GM21528 (cell line): ENCODE data around the gene RBM17.
"Not testable (repeated sequence)": the region's sequence is repeated elsewhere in the genome, so short reads cannot be mapped to it uniquely, and the experiment has no call there.

Experiments
- ATAC-seq: cut with Tn5 transposase; IDR thresholded peaks from one replicate; pipeline ENCODE4 v1.9.1; 2021; ENCODE audit warnings: mild to moderate bottlenecking, moderate library complexity; ENCODE audit not compliant: unreplicated experiment, low FRiP score

The RBM17 gene

DNA sequence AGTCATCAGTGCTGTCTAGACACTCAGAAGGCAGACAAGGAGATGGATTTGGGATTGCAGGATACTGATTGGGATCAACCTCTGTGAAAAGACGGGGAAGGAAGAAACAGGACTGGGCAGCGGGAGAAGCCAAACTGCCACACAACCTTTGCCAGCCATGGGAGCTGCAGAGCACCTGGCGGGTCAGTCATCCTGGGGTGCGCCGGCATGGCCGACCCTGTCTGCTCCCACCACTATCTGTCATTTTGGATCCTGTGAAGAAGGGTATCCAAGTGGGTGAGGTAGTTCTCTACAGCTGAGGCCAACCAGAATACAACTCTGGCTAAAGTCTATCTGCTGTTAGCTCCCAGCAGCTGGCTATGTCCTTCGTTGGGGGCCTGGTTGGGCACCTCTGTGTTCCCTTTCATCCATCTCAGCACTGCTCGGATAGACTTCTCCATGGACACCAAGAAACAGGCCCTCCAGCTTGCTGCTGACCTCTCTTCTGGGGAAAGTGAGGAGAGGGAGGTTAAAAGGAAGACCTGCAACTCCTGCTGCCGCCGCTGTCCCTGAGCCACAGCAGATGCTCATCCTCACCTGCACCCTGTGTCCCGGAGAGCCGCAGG is 11.7 kb upstream of the RBM17 start:
- no peak for ATAC-seq

DNA sequence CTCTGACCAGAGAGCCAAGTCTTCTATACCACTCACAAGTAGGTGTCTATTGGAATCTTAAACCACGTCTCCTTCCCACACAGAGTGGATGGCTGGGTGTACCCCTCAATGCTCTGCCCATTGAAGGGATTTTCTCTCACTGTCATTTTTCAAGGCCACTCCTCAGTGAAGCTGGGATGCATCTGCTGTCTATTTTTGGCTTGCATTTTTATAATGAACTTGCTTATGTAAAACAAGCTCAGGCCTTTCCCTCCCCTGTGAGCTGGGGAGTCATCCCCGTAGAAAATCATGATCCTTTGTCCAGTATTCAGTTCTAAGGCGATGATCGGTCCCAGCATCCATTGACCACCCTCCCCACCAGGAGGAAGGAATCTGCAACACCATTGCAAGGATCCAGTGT is 9.8 kb upstream of the RBM17 start:
- ATAC-seq = no peak

DNA sequence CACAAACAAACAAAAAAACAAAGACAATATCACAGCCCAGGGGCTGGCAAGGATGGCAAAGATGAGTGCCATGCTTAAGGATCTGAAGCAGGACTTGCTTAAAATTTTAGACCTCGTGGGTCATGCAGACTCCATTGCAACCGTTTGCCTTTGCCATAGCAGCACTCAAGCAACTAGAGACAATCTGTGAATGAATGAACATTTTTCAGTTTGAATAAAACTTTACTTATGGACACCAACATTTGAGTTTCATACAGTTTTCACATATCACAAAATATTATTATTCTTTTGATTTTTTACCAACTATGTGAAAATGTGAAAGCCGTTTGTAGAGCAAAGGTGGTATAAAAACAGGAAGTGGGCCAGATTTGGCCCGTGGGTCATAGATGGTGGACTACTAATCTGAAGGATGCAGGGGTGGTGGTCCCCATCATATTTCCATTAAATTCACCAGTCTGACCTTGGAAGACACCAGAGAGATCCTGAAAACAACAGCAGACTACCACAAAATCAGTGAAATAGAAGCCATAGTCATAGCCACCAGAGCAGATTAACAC is 8.3 kb upstream of the RBM17 start:
- ATAC-seq = no peak

GRCh38 chr10:6082496-6083395 is 6.1 kb upstream of the RBM17 start:
- ATAC-seq = no peak

- ATAC-seq = no peak
Observed at GRCh38 chr10:6083523-6084475, 5.0 kb upstream of the RBM17 start.

DNA sequence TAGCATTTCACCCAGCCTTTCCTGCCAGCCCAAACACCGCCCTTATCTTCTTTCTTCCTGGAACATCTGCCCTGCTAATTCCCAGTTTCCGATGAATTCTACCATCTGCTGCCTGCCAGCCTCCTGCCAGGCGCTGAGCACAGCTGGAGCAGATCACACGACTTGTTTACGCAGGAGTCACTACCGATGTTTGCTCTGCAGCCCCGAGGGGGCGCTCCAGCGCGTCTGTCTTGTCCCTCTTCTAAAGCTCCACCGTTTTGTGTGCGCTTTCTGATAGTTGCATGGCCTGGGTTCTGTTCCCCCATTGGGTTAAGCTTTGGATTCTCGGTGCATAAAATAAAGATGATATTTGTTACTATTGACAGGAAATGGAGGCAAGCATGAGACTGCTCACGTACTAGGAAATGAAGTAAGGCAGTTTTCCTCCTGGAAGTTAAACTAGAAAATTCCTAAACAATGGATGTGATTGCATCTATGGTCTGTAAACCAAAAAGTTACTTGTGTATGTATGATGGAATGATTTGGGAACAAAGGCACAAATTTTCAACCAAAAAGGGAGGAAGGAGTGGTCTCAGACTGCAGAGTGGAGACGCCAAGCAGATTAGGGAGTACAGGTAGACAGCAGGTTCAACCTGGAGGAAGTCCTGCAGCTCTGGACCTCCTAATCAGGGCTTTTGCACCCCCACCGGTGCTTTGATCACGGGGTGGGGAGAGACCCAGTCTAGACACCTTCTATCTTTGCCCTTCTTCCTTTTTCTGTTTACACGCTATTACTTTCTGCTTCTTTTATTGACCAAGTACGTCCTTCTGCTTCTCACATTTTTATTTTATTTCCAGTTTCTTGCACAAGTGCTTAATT is 2.2 kb upstream of the RBM17 start:
- ATAC-seq = peak; percentile 52

- ATAC-seq = peak; percentile 4
Observed at GRCh38 chr10:6089334-6090219, 743 bp downstream of the RBM17 start.

DNA sequence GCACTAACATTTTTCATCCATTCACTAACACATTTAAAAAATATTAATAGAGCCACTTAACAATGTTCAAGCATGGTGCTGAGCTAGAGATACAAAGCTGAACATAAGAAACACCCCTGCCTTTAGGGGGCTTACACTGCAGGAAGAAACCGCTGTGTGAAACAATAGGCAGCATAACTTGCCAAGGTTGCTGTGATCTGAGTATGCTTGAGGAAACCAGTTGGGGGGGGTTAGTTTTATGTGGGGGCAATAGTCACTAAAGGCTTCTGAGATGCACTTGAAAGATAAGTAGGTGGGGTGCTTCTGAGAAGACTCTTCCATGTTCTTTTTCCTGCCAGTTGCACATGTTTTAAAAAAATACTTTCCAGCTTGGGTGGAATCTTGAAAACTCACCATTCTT is 2.8 kb downstream of the RBM17 start:
- no peak for ATAC-seq

GRCh38 chr10:6092731-6093130 is 3.9 kb downstream of the RBM17 start:
- ATAC-seq = no peak

GRCh38 chr10:6095810-6096570 is 7.2 kb downstream of the RBM17 start:
- ATAC-seq = no peak

GRCh38 chr10:6097063-6097462 is 8.2 kb downstream of the RBM17 start:
- no peak for ATAC-seq

GRCh38 chr10:6098156-6098555 is 9.3 kb downstream of the RBM17 start:
- ATAC-seq = no peak

DNA sequence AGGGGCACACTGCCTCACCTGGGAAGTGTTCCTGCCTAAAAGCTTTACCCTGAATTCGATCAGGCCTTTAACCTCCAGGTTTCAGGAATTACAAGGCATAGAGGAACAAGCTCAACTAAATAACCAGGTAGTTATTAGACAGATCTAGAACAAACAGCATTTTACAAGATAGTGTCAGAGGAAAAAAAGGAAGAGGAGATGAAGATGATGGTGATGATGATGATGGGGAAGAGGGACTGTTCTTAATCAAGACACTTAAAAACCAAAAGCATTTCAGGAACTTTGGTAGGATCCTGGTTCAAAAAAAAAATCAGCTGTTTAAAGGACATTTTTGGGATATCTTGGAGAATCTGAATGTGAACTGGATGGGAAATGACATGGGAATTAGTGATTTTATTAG is 11.5 kb downstream of the RBM17 start:
- no peak for ATAC-seq

GRCh38 chr10:6101181-6101580 is 12.3 kb downstream of the RBM17 start:
- ATAC-seq = peak; percentile 70

DNA sequence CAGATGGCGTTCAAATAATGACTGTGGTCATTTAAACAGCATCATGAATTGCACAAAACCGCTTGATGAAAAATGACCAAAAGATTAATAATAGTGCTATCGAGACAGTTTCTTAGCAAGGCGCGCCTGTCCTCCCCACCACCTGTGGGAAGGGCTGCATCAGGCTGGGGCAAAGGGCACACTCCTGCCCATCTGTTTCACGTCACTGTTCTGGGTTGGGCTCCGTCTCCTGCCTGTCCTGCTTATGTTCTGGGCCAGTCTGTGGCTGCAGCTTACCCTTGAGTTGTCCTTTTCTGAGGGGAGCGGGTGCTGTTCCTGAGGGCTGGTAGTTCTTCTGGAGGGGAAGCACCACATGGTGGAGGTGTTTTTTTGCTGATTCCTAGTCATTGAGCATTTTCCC is 13.3 kb downstream of the RBM17 start:
- ATAC-seq = no peak

GRCh38 chr10:6103591-6103990 is 14.8 kb downstream of the RBM17 start:
- no peak for ATAC-seq

GRCh38 chr10:6107616-6108015 is 18.8 kb downstream of the RBM17 start:
- not testable (repeated sequence) for ATAC-seq

DNA sequence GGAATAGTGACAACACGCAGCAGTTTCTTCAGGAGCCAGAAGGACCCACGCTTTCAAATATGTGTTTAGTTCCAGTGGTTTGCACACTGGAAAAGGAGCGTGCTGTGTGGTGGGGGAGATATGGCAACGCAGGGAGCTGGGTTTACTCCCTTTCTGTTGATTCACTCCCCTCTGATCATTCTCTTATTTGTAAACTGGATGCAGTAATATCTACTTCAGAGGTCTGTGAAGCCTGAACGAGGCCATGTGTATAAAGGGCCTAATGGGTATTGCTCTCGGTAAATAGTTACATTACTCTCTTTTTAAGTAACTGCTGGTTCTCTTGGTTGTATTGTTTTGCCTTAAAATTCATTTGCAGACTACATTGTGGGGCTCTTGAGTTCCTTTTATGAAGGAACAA is 19.2 kb downstream of the RBM17 start:
- no peak for ATAC-seq
